Sigmoid colon (tissue), 7 donors: Measurements from ENCODE around the gene AUTS2. TPM values are rescaled to one million over a fixed set of nuclear protein-coding genes. Genes with fewer than 3 reads are reported as not detected.

Experiments
- DNase-seq: peaks from one replicate; pipeline ENCODE4 v3.0.0-alpha.2; 2019
- H3K27ac ChIP-seq, 4 donors: fragments of 200-600 bp; sonication (generic); one replicate each; pipeline ENCODE4 v1.5.1; 2016 to 2019; ENCODE audit warnings: mild to moderate bottlenecking in 1 of 4
- H3K27me3 ChIP-seq, 3 donors: fragments of 200-600 bp; sonication (generic); one replicate each; pipeline ENCODE4 v1.5.1; 2019; ENCODE audit warnings: mild to moderate bottlenecking in 1 of 3
- H3K36me3 ChIP-seq, 4 donors: fragments of 200-600 bp; sonication (generic); one replicate each; pipeline ENCODE4 v1.5.1; 2016 to 2019
- H3K4me1 ChIP-seq, 4 donors: fragments of 200-600 bp; sonication (generic); one replicate each; pipeline ENCODE4 v1.5.1; 2017 to 2019
- H3K4me3 ChIP-seq, 4 donors: fragments of 200-600 bp; sonication (generic); one replicate each; pipeline ENCODE4 v1.5.1; 2017 to 2019; ENCODE audit warnings: mild to moderate bottlenecking in 2 of 4, moderate library complexity in 1 of 4
- H3K9me3 ChIP-seq, 4 donors: fragments of 200-600 bp in 3 of 4; sonication (generic) in 3 of 4; one replicate each; pipeline versions ENCODE4 v1.5.1 to v1.6.1; 2013 to 2019
- EP300 ChIP-seq, 4 donors: sonication (generic); formaldehyde crosslinking; IDR thresholded peaks; one replicate each; pipeline ENCODE4 v1.6.1; 2017; ENCODE audit warnings: antibody characterized with exemption in 4 of 4
- POLR2A ChIP-seq, 2 donors: fragments of 450-650 bp; IDR thresholded peaks; one replicate each; pipeline ENCODE4 v1.6.1; 2016; ENCODE audit warnings: antibody characterized with exemption in 2 of 2, mild to moderate bottlenecking in 2 of 2, moderate library complexity in 2 of 2
- POLR2AphosphoS5 ChIP-seq, 4 donors: sonication (generic); formaldehyde crosslinking; IDR thresholded peaks; one replicate each; pipeline ENCODE4 v1.6.1; 2017; ENCODE audit warnings: antibody characterized with exemption in 4 of 4
- WGBS, 2 donors: extraction: QIAGEN DNeasy Blood & Tissue Kit; methylation state at CpG; one replicate each; pipeline ENCODE4 v1.1.7; 2013; 5-methylcytosine and 5-hydroxymethylcytosine counted together
- intact Hi-C: fragments of 100-400 bp; cut with DNase I; formaldehyde crosslinking; loops from one replicate; pipeline ENCODE4 v1.15.1; 2023
- polyA plus RNA-seq, 3 donors: library from polyadenylated mRNA; stranded (reverse); fragments of 200-250 nt; gene quantifications; one replicate each; pipeline ENCODE4 v1.2.3, GENCODE V29; 2013
- total RNA-seq, 4 donors: library from RNA; depleted of rRNA; stranded (reverse); fragments of >200 nt; gene quantifications; one replicate each; pipeline ENCODE4 v1.1.0, GENCODE V29; 2016
- TF ChIP-seq, protein P1 (sequence below), 4 experiments: fragments of 450-650 bp in 3 of 4; fragments of 200-600 bp in 1 of 4; IDR thresholded peaks; one replicate each; pipeline ENCODE4 v1.5.1; 2016 to 2019; ENCODE audit warnings: antibody characterized with exemption in 4 of 4, mild to moderate bottlenecking in 3 of 4, moderate library complexity in 2 of 4
- donor health status: healthy with polysubstance abuse.
- donor health status: Bipolar disorder and iron deficiency.
- donor health status: healthy.

The AUTS2 gene
- total and polyA plus RNA-seq, 7 donors, result 3.6 to 55.7 (median 25.5) TPM

DNA sequence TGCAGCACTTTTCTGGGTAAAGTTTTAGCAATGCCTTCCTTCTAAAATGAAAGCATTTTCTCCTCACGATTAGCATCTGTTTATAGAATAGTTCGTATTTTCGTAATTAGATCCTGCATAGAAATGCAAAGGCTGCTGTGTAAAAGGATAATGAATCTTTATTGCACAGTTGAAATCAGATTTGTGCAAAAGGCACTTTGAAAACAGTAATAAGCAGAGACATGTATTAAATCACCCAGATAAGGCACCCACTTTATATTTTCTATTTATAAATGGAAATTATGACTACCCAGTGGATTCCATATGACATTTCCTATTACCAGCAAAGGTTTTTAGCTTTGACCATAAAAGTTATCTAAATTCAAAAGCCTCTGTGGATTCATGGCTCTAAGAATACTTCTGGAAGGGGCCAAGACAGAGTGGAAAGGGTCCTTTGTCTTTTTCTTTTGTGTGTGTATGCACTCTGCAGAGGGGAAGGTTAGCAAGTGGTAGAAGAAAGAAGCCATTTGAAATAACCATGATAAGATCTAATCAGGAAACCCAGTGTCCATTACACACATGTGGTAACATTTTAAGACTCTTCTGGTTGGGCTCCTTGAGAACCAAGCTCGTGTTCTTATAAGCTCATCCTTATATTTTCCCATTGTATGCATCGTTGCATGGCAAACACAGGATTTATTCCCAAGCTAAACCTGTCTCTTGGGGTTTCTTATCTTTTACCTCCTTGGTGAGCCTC, 612.1 kb downstream of the AUTS2 start:
- TF ChIP-seq POLR2A (IDR thresholded peaks at IDR 0.05), result no peak
- no peak for TF ChIP-seq EP300 (IDR thresholded peaks at IDR 0.05)
- no peak for TF ChIP-seq POLR2AphosphoS5 (IDR thresholded peaks at IDR 0.05)
- TF ChIP-seq, protein P1, sequence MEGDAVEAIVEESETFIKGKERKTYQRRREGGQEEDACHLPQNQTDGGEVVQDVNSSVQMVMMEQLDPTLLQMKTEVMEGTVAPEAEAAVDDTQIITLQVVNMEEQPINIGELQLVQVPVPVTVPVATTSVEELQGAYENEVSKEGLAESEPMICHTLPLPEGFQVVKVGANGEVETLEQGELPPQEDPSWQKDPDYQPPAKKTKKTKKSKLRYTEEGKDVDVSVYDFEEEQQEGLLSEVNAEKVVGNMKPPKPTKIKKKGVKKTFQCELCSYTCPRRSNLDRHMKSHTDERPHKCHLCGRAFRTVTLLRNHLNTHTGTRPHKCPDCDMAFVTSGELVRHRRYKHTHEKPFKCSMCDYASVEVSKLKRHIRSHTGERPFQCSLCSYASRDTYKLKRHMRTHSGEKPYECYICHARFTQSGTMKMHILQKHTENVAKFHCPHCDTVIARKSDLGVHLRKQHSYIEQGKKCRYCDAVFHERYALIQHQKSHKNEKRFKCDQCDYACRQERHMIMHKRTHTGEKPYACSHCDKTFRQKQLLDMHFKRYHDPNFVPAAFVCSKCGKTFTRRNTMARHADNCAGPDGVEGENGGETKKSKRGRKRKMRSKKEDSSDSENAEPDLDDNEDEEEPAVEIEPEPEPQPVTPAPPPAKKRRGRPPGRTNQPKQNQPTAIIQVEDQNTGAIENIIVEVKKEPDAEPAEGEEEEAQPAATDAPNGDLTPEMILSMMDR (IDR thresholded peaks at IDR 0.05), result no peak
- Histone ChIP-seq H3K27me3 (no peaks in the 10 kb centered on the region), H3K4me3 (no peak overlapping the region), H3K9me3 (no peaks in the 10 kb centered on the region), H3K4me1 (peaks cover 0 to 4% (median 0%) of the 10 kb centered on the region in 4 donors), H3K36me3 (no peaks in the 10 kb centered on the region), H3K27ac (no peak overlapping the region)
- no peak for DNase-seq
- WGBS, 2 donors, result 82 to 84% methylated on average over 5 of the region's 5 CpGs
- intact Hi-C loops, result no loop called here

DNA sequence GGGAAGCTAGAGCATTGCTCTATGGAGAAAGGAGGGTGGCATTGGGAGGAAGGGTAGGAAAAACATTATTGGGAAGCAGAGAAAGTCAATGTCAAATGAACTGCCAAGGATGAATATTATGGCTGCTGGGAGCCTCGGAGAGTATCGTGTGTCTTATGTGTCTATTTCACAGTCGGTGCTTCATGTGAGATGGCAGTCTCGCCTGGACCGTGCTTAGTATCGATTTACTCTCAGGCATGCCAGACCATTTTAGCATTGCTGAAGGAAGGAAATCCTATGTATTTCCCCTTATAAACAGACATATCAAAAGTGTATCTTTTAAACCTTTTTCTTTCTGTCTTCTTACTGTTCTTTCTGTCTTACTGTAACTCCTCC, 612.6 kb downstream of the AUTS2 start:
- Histone ChIP-seq H3K27me3 (no peaks in the 10 kb centered on the region), H3K4me1 (peaks cover 0 to 5% (median 0%) of the 10 kb centered on the region in 4 donors), H3K36me3 (no peaks in the 10 kb centered on the region), H3K4me3 (no peak overlapping the region), H3K9me3 (no peaks in the 10 kb centered on the region), H3K27ac (no peak overlapping the region)
- intact Hi-C loops, result no loop called here
- 97 to 98% methylated on average over 6 of the region's 6 CpGs for WGBS, 2 donors
- TF ChIP-seq POLR2AphosphoS5 (IDR thresholded peaks at IDR 0.05) (no peak), POLR2A (IDR thresholded peaks at IDR 0.05) (no peak), EP300 (IDR thresholded peaks at IDR 0.05) (no peak)
- TF ChIP-seq, protein P1 (IDR thresholded peaks at IDR 0.05), result no peak
- DNase-seq, result no peak

DNA sequence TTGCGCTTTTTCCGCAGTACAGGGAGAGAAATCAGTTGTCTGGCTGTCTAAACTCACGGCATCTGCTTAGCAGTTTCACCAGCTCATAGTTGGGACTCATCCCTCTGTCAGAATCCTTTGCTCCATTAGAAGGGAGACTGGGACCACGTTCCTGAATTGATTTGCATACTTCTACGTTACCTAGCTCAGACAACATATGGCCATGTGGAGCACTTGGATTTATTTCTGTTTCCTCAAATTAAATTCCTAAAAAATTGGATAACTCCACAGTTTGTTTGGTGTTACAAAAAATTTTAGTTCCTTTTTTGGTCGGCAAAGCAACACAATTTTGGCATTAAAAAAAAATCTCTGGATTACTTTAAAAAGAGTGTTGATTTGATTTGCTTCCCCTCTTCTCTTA, 614.0 kb downstream of the AUTS2 start:
- no peak for DNase-seq
- Histone ChIP-seq H3K36me3 (no peaks in the 10 kb centered on the region), H3K4me3 (no peak overlapping the region), H3K9me3 (no peaks in the 10 kb centered on the region), H3K27ac (no peak overlapping the region), H3K27me3 (no peaks in the 10 kb centered on the region), H3K4me1 (peaks cover 0 to 5% (median 0%) of the 10 kb centered on the region in 4 donors)
- intact Hi-C loops, result no loop called here
- 80 to 92% methylated on average over 6 of the region's 6 CpGs for WGBS, 2 donors
- TF ChIP-seq, protein P1 (IDR thresholded peaks at IDR 0.05), result no peak
- no peak for TF ChIP-seq POLR2A (IDR thresholded peaks at IDR 0.05)
- no peak for TF ChIP-seq POLR2AphosphoS5 (IDR thresholded peaks at IDR 0.05)
- no peak for TF ChIP-seq EP300 (IDR thresholded peaks at IDR 0.05)

DNA sequence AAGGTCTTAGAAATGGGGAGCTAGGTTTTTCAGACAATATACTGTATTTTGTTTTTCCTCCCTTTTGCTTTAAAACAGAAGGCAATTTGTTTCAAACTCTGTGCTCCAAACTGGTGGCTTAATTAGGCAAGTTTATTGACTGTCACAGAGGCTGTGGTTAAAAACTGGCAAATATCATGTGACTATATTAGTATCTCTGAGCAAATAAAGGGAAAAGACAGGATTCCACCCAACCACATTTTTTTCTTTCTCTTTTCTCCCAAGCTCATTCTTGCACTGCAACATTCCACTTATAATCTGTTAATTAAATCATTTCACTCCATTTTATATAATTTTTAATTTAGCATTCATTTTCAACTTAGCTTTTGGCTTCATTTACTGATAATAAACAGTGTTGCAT, 615.8 kb downstream of the AUTS2 start:
- H3K27me3 ChIP-seq, result no peaks in the 10 kb centered on the region
- no peak overlapping the region for H3K4me3 ChIP-seq
- H3K9me3 ChIP-seq, result no peaks in the 10 kb centered on the region
- intact Hi-C loops, result no loop called here
- H3K36me3 ChIP-seq, result no peaks in the 10 kb centered on the region
- no peak overlapping the region for H3K27ac ChIP-seq
- no peak for DNase-seq
- peaks cover 0 to 5% (median 0%) of the 10 kb centered on the region in 4 donors for H3K4me1 ChIP-seq
- TF ChIP-seq EP300 (IDR thresholded peaks at IDR 0.05) (no peak), POLR2AphosphoS5 (IDR thresholded peaks at IDR 0.05) (no peak), POLR2A (IDR thresholded peaks at IDR 0.05) (no peak)
- TF ChIP-seq, protein P1 (IDR thresholded peaks at IDR 0.05), result no peak

DNA sequence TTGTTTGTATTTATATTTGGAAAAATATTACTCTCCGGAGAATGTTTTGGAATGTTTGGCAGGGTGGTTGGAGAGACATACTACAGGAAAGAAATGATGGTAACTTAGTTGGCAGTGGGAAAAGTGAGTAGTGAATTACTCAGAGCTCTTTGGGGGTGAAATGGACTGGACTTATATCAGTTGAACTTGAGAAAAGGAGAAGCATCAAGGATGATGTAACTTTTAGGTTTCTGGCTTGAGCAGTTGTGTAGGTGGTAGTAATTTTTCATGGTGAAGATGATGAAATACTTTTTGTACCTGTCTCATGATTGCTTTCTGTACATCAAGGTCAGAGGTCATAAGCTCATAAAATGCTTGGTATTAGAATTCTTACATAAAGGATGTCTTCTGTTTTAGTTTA, 617.2 kb downstream of the AUTS2 start:
- Histone ChIP-seq H3K27ac (no peak overlapping the region), H3K27me3 (no peaks in the 10 kb centered on the region), H3K36me3 (no peaks in the 10 kb centered on the region), H3K4me1 (peaks cover 0 to 5% (median 0%) of the 10 kb centered on the region in 4 donors), H3K9me3 (no peaks in the 10 kb centered on the region), H3K4me3 (no peak overlapping the region)
- intact Hi-C loops, result no loop called here
- TF ChIP-seq EP300 (IDR thresholded peaks at IDR 0.05) (no peak), POLR2AphosphoS5 (IDR thresholded peaks at IDR 0.05) (no peak), POLR2A (IDR thresholded peaks at IDR 0.05) (no peak)
- TF ChIP-seq, protein P1 (IDR thresholded peaks at IDR 0.05), result no peak
- WGBS, 2 donors, result 81 to 84% methylated on average over 1 of the region's 1 CpG
- no peak for DNase-seq
